ENCODE data around the gene DLGAP1. TPM values are rescaled to one million over a fixed set of nuclear protein-coding genes. Genes with fewer than 3 reads are reported as not detected.

Gene DLGAP1
- total and polyA plus RNA-seq, 10 of the 15 experiments (the other 5 are each of a cell fraction or from before 2014, with no cell fraction given), result 0.23 to 27.6 (median 1.9) TPM

DNA sequence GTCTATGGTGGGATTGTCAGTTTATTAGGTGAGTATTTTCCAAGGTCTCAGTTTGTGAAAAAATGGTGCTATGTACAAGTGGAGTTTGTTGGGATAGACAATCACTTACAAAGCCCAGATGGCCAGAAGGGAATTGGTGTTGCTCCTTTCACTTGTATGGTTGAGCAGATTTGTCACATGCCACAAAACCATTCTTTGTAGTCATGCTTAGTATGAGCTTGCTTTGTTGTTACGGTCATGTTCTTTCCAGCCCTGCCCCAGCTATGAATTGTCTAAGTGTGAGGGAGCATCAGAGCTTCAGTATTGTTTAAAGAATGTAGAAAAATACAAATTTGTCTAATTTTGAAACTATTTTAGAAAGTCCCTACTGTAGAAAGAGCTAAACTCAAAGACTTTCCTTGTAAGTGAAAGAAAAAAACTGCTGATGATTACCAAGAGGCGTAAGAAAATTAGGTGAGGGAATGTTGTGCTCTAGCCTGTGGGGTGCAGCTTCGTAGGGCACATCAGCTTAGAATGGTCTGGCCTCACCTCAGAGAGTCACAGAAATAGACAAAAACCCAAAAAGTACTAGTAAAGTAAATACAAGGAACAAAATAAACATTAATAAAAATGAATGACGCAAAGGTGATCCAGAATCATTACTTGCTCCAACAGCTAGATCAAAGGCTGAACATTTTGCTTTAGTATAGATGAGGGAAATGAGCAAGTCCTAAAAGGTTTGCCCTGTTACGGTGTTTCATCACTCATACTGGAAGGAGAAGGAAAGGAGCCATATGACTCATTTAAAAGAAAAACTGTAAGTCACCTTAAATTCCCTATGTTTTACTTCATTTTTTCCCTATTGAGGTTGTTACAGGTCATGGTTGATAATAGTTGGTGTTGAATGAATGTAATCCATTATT is 995.9 kb downstream of the DLGAP1 start:
- DNase-seq (ENCODE audit: low read depth, low spot score) (no peak), ATAC-seq (peak; percentile 82), FAIRE-seq (no peak)
- BruUV-seq (replicated peaks), result no TSS peak
- ChIA-PET SMC1A (ENCODE audit: uncharacterized antibody, unreplicated experiment) (interaction anchor here (0.7 to 5.4 kb wide), 29 partner anchors 7 to 209 kb away, joined by 3 to 33 read pairs (median 4); no protein-coding TSS in a partner anchor), CTCF (interaction anchor here (0.9 to 3.9 kb wide), 16 partner anchors 10 to 206 kb away, joined by 3 to 21 read pairs (median 6); no protein-coding TSS in a partner anchor), POLR2A (interaction anchor here (1.0 kb wide), 2 partner anchors 14 to 67 kb away, joined by 4 read pairs; no protein-coding TSS in a partner anchor), RAD21 (ENCODE audit: unreplicated experiment) (interaction anchor here (0.9 to 4.2 kb wide), 14 partner anchors 8 to 207 kb away, joined by 3 to 36 read pairs (median 4); no protein-coding TSS in a partner anchor)
- 19% methylated on average over 5 of the region's 5 CpGs for WGBS (ENCODE audit: insufficient coverage, insufficient replicate concordance, low lambda C conversion rate, missing lambda C conversion rate)
- Histone ChIP-seq H3K36me3 (ENCODE audit: control insufficient read depth in 2 of 2, insufficient read depth in 2 of 2, low read length in 1 of 2) (no peaks in the 10 kb centered on the region), H3K9ac (ENCODE audit: control insufficient read depth, insufficient read depth, low read length) (no peak overlapping the region), H3K27me3 (replicated peaks in 1 of 2; ENCODE audit: control insufficient read depth in 2 of 2, insufficient read depth in 2 of 2, low read length in 1 of 2) (no peaks in the 10 kb centered on the region; a peak in 1 of 4 replicates), H3K9me3 (replicated peaks; ENCODE audit: control insufficient read depth, insufficient read depth, low read length) (peaks cover 5% of the 10 kb centered on the region; the same call in 2 of the 3 replicates), H3K79me2 (ENCODE audit: control insufficient read depth, insufficient read depth, low read length) (no peaks in the 10 kb centered on the region), H4K20me1 (ENCODE audit: control insufficient read depth, insufficient read depth) (no peaks in the 10 kb centered on the region), H3K4me2 (ENCODE audit: control insufficient read depth, insufficient read depth) (no peak overlapping the region), H3K4me1 (ENCODE audit: control insufficient read depth, insufficient read depth, low read length) (peaks cover 6% of the 10 kb centered on the region; the same call in 1 of the 2 replicates), H3K4me3 (no peak overlapping the region), H3K27ac (ENCODE audit: control insufficient read depth, insufficient read depth) (no peak overlapping the region), H2AFZ (ENCODE audit: control insufficient read depth, low read depth, low read length) (no peak overlapping the region)
- in situ Hi-C loops (cut with MboI), result loop anchor here (10.0 kb wide), 1 partner anchor 484 kb away; no protein-coding TSS in a partner anchor
- intact Hi-C loops (cut with micrococcal nuclease; ENCODE audit: unreplicated experiment), result no loop called here
- TF ChIP-seq, protein P1, sequence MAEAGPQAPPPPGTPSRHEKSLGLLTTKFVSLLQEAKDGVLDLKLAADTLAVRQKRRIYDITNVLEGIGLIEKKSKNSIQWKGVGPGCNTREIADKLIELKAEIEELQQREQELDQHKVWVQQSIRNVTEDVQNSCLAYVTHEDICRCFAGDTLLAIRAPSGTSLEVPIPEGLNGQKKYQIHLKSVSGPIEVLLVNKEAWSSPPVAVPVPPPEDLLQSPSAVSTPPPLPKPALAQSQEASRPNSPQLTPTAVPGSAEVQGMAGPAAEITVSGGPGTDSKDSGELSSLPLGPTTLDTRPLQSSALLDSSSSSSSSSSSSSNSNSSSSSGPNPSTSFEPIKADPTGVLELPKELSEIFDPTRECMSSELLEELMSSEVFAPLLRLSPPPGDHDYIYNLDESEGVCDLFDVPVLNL (IDR thresholded peaks at IDR 0.05; ENCODE audit: low read depth, low read length), result no peak
- TF ChIP-seq STAT1 (conservative IDR thresholded peaks at IDR 0.05), result no peak
- TF ChIP-seq ZNF384 (IDR thresholded peaks at IDR 0.05; ENCODE audit: borderline replicate concordance, low read depth, low read length), result no peak
- TF ChIP-seq RUNX3 (IDR thresholded peaks at IDR 0.05; ENCODE audit: low read length), result peak; percentile 42; the same call in 1 of the 2 replicates
- no peak for TF ChIP-seq PML (IDR thresholded peaks at IDR 0.05; ENCODE audit: low read length)
- TF ChIP-seq, protein P2, sequence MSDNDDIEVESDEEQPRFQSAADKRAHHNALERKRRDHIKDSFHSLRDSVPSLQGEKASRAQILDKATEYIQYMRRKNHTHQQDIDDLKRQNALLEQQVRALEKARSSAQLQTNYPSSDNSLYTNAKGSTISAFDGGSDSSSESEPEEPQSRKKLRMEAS (IDR thresholded peaks at IDR 0.05; ENCODE audit: low read depth, low read length), result no peak
- no peak for TF ChIP-seq NFXL1 (IDR thresholded peaks at IDR 0.05; ENCODE audit: borderline replicate concordance)
- TF ChIP-seq IKZF2 (IDR thresholded peaks at IDR 0.05), result peak in 1 of 2 experiments; percentile 10; a peak in 1 of 4 replicates
- no peak for TF ChIP-seq NFYA (IDR thresholded peaks at IDR 0.05; ENCODE audit: borderline replicate concordance, low read depth, low read length)
- TF ChIP-seq, protein P3, sequence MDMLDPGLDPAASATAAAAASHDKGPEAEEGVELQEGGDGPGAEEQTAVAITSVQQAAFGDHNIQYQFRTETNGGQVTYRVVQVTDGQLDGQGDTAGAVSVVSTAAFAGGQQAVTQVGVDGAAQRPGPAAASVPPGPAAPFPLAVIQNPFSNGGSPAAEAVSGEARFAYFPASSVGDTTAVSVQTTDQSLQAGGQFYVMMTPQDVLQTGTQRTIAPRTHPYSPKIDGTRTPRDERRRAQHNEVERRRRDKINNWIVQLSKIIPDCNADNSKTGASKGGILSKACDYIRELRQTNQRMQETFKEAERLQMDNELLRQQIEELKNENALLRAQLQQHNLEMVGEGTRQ (IDR thresholded peaks at IDR 0.05; ENCODE audit: borderline replicate concordance, low read depth, low read length), result no peak
- no peak for TF ChIP-seq ZNF274 (IDR thresholded peaks at IDR 0.05; ENCODE audit: insufficient read depth, insufficient read length)
- 0 out of 2 replicates have a peak, but pooled peaks have one; percentile 16 for TF ChIP-seq JUNB (IDR thresholded peaks at IDR 0.05)
- no peak for TF ChIP-seq FOS (IDR thresholded peaks at IDR 0.05; ENCODE audit: borderline replicate concordance, extremely low read depth, insufficient read length)
- TF ChIP-seq EP300 (IDR thresholded peaks at IDR 0.05; ENCODE audit: borderline replicate concordance in 1 of 2, control insufficient read depth in 1 of 2, low read depth in 2 of 2, low read length in 2 of 2), result 0 out of 4 replicates have a peak, but pooled peaks of 1 of the 2 experiments have one; percentile 2
- TF ChIP-seq BHLHE40 (IDR thresholded peaks at IDR 0.05; ENCODE audit: borderline replicate concordance in 1 of 2, low read depth in 2 of 2, low read length in 1 of 2), result peak; percentile 55 to 73; a peak in 3 of 4 replicates
- 0 out of 2 replicates have a peak, but pooled peaks have one; percentile 16 for TF ChIP-seq IKZF1 (conservative IDR thresholded peaks at IDR 0.05)
- no peak for TF ChIP-seq NBN (IDR thresholded peaks at IDR 0.05)
- peak; percentile 38; the same call in 1 of the 2 replicates for TF ChIP-seq NFIC (IDR thresholded peaks at IDR 0.05; ENCODE audit: low read depth, low read length)
- peak; percentile 50 for TF ChIP-seq RAD51 (IDR thresholded peaks at IDR 0.05)
